Measurements from ENCODE around the gene PHACTR1. TPM values are rescaled to one million over a fixed set of nuclear protein-coding genes. Genes with fewer than 3 reads are reported as not detected.

Gene PHACTR1
- total RNA-seq, 1 experiment from 2014 or later: 0.14 TPM

DNA sequence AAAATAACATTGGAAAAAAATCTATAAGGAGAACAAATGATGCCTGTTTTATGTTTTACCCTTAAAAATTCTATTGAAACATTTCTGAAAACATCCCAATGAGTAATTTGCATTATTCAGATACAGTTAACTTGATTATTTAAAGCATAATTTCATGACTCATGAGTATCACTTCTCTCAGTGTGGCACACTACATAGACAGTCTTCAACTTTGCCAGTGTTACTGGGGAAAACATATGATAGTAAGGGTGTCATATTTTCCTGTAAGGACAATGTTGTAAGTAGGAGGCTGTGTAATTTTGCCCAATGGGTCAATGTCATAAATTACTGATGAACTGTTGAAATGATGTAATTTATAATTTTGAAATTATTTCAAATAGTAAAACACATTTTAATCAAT, 125.5 kb downstream of the PHACTR1 start:
- H3K4me3 ChIP-seq: no peak overlapping the region
- no peaks in the 10 kb centered on the region for H3K36me3 ChIP-seq
- DNase-seq: no peak
- H3K9me3 ChIP-seq (replicated peaks): no peaks in the 10 kb centered on the region
- H3K4me1 ChIP-seq: no peaks in the 10 kb centered on the region
- no peaks in the 10 kb centered on the region for H3K27me3 ChIP-seq
- H3K27ac ChIP-seq: no peak overlapping the region

DNA sequence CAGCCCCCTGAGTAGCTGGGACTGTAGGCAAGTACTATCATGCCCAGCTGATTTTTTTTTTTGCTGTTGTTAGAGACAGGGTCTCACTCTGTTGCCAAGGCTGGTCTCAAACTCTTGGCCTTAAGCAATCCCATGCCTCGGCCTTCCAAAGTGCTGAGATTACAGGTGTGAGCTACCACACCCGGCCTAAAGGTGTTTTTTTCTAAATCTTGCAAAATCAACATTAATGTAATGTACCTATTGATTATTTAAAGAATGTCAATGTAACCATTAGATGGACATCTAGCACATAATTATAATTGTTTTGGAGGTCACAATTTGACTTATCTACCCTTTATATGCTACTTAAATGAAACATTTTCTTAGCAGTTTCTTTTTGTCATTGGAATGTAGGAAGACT, 126.1 kb downstream of the PHACTR1 start:
- DNase-seq: no peak
- Histone ChIP-seq H3K4me3 (no peak overlapping the region), H3K27ac (no peak overlapping the region), H3K4me1 (no peaks in the 10 kb centered on the region), H3K27me3 (no peaks in the 10 kb centered on the region), H3K36me3 (no peaks in the 10 kb centered on the region), H3K9me3 (replicated peaks) (no peaks in the 10 kb centered on the region)

- Histone ChIP-seq H3K4me3 (no peak overlapping the region), H3K4me1 (no peaks in the 10 kb centered on the region), H3K27ac (no peak overlapping the region), H3K36me3 (no peaks in the 10 kb centered on the region), H3K9me3 (replicated peaks) (no peaks in the 10 kb centered on the region), H3K27me3 (no peaks in the 10 kb centered on the region)
- DNase-seq: peak in 1 of 2 experiments; percentile 5
Measured at GRCh38 chr6:12844284-12845223, 128.0 kb downstream of the PHACTR1 start.

- no peaks in the 10 kb centered on the region for H3K9me3 ChIP-seq (replicated peaks)
- no peak overlapping the region for H3K27ac ChIP-seq
- no peaks in the 10 kb centered on the region for H3K27me3 ChIP-seq
- H3K36me3 ChIP-seq: no peaks in the 10 kb centered on the region
- DNase-seq: no peak
- no peak overlapping the region for H3K4me3 ChIP-seq
- H3K4me1 ChIP-seq: no peaks in the 10 kb centered on the region
Measured at GRCh38 chr6:12845224-12846004, 128.8 kb downstream of the PHACTR1 start.

GRCh38 chr6:12848964-12849808, 132.6 kb downstream of the PHACTR1 start:
- no peak for DNase-seq
- H3K27ac ChIP-seq: no peak overlapping the region
- H3K4me1 ChIP-seq: no peaks in the 10 kb centered on the region
- no peaks in the 10 kb centered on the region for H3K36me3 ChIP-seq
- H3K9me3 ChIP-seq (replicated peaks): no peaks in the 10 kb centered on the region
- no peaks in the 10 kb centered on the region for H3K27me3 ChIP-seq
- H3K4me3 ChIP-seq: no peak overlapping the region

GRCh38 chr6:12849809-12850198, 133.2 kb downstream of the PHACTR1 start:
- H3K4me1 ChIP-seq: no peaks in the 10 kb centered on the region
- DNase-seq: no peak
- no peaks in the 10 kb centered on the region for H3K27me3 ChIP-seq

DNA sequence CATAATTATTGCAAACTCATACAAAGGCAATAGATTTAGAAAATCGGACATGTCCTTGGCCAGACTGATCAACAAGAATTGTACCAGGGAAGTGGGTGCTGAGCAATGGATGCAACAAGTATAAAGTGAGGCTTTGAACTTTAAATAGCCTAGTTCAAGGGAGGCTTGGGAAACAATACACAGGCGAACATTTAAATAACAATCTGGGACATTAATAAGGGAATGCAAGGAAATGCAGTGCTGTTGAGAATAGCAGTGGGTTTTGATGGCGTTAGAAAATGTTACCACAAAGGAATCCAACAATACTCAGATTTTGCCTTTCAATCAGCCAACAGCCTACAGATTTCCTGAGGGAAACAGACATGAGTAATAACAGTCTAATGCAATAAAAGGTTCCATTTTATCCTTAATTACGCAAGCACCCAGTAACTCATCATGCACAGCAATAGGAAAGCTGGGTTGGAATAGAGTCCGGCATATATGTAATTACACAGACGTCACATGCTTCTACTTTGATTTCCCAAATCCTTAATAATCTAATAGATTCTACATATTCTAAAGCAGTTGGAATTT, 134.6 kb downstream of the PHACTR1 start:
- H3K4me1 ChIP-seq: no peaks in the 10 kb centered on the region
- H3K27ac ChIP-seq: no peak overlapping the region
- H3K36me3 ChIP-seq: no peaks in the 10 kb centered on the region
- no peaks in the 10 kb centered on the region for H3K27me3 ChIP-seq
- no peaks in the 10 kb centered on the region for H3K9me3 ChIP-seq (replicated peaks)
- no peak for DNase-seq
- no peak overlapping the region for H3K4me3 ChIP-seq

More at GRCh38 chr6:12849809-12850198, 133.2 kb downstream of the PHACTR1 start:
- H3K9me3 ChIP-seq (replicated peaks): no peaks in the 10 kb centered on the region
- no peak overlapping the region for H3K4me3 ChIP-seq
- no peak overlapping the region for H3K27ac ChIP-seq
- no peaks in the 10 kb centered on the region for H3K36me3 ChIP-seq

DNA sequence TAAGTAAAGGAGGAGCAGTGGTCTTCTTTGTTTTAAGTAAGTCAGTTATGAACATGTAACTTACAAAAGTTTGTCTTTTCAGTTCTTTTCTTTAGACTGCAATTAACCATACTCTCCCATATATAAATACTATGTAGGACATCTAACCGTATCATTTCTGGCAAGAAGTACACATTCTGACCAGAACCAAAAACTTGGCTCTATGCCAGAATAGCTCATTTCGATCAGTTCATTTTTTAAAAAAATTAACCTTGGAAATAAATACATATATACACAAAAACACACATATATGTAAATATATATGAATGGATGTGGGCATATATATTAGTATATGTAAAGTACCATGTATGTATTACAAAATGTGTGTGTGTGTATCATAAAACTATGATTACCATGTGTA, 145.0 kb downstream of the PHACTR1 start:
- Histone ChIP-seq H3K9me3 (replicated peaks) (no peaks in the 10 kb centered on the region), H3K27me3 (no peaks in the 10 kb centered on the region), H3K27ac (no peak overlapping the region), H3K4me1 (no peaks in the 10 kb centered on the region), H3K4me3 (no peak overlapping the region), H3K36me3 (no peaks in the 10 kb centered on the region)
- DNase-seq: no peak

DNA sequence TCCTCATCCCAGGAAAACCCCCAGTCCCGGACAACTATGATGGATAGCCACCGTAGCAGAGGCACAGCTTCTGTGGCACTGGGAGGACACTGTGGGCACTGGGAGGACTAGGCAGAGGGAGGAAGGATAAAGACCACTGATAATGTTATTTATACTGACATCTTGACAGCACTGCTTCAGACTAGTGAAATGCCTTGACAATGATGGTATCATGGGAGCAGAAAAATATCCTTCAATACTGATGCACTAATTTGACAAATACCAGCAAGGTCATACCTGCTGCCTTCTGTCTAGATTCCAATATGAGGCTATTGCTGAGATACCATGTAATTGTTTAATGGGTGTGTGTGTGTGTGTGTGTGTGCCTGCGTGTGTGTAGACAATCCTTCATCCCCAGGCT, 148.6 kb downstream of the PHACTR1 start:
- H3K9me3 ChIP-seq (replicated peaks): no peaks in the 10 kb centered on the region
- no peaks in the 10 kb centered on the region for H3K36me3 ChIP-seq
- no peaks in the 10 kb centered on the region for H3K27me3 ChIP-seq

DNA sequence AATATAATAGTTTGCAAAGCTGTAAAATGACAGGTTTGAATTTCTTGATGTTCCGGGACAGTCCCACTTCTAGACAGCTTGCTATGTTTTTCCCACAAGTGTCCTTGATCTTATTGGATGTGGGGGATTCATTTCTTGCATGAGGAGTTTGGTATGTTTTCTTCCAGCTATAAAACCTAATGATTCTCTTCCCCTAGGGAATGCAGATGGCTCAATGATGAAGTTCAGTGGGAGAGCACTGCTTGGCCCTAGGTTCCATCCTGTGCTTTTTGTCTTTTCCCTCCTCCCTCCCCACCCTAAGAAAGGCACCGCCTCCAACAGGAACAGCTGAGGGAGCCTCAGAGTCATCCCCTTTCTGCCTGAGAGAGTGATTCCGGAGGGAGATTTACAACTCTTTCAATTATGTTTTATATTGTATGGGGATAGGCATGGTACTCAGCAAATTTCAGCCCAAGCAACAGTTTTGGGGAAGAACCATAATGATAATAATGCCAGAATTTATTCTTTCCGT, 149.2 kb downstream of the PHACTR1 start:
- Histone ChIP-seq H3K4me1 (no peaks in the 10 kb centered on the region), H3K36me3 (no peaks in the 10 kb centered on the region), H3K27ac (no peak overlapping the region), H3K27me3 (no peaks in the 10 kb centered on the region), H3K4me3 (no peak overlapping the region), H3K9me3 (replicated peaks) (no peaks in the 10 kb centered on the region)
- DNase-seq: no peak

More for the DNA sequence above, 148.6 kb downstream of the PHACTR1 start:
- no peak for DNase-seq
- no peak overlapping the region for H3K27ac ChIP-seq
- no peaks in the 10 kb centered on the region for H3K4me1 ChIP-seq
- H3K4me3 ChIP-seq: no peak overlapping the region

DNA sequence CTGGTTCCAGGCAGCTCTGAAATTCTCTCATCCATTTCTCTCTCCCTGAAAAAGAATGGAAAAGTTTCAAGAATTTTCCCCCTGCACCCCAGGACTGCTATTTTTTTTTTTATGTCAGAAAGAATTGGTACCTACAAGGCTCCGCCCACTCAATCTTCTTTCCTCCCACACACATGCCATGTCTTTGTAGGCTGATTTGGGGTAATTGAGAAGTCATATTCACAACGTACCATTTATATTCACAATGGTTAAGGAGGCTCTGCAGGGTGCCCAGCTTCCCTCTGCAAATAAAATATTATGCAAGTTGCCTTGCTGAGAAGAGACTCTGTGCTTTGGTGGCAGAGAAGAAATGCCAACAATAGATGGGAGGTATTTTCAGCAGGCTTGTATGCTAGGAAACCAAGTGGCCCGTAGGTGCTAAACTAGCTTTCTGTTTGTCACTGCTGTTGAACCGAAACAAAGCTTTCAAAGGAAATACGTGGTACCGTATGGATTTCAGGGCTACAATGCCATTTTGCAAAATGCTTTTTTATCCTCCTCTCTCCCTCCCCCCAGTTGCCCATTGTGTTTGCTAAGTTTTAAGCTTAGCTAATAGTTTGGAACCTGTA, 150.0 kb downstream of the PHACTR1 start:
- no peak for DNase-seq
- no peaks in the 10 kb centered on the region for H3K36me3 ChIP-seq
- H3K9me3 ChIP-seq (replicated peaks): no peaks in the 10 kb centered on the region
- no peak overlapping the region for H3K4me3 ChIP-seq
- no peak overlapping the region for H3K27ac ChIP-seq
- H3K4me1 ChIP-seq: no peaks in the 10 kb centered on the region
- no peaks in the 10 kb centered on the region for H3K27me3 ChIP-seq

DNA sequence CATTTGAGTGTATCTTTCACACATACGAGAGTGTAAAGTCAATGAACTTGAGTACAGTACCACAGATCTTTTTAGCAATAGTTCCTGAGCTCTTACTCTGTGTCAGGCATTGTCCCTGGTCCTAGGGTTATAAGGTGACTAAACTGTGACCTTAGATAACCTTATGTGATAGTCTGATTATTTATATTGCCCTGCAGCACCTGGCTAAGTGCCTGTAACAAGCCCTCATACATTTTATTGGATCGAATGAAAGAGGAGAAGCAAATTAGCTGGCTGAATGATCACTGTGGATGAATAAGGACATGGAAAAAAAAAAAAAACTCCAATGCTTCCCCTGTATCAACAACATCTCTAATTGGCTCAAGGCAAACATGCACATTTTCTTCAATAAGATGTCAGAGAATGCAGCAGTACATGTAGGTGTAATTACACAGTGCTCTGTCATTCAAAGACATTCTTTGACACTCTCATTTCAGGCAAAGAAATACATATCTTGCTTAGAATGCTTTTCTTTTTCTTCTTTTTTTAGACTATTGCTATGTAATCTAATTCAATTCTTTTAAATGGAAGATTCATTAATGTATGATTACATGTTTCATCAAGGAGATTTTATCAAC, 153.4 kb downstream of the PHACTR1 start:
- Histone ChIP-seq H3K4me1 (no peaks in the 10 kb centered on the region), H3K9me3 (replicated peaks) (no peaks in the 10 kb centered on the region), H3K27ac (no peak overlapping the region), H3K27me3 (no peaks in the 10 kb centered on the region), H3K36me3 (no peaks in the 10 kb centered on the region), H3K4me3 (no peak overlapping the region)
- DNase-seq: no peak

DNA sequence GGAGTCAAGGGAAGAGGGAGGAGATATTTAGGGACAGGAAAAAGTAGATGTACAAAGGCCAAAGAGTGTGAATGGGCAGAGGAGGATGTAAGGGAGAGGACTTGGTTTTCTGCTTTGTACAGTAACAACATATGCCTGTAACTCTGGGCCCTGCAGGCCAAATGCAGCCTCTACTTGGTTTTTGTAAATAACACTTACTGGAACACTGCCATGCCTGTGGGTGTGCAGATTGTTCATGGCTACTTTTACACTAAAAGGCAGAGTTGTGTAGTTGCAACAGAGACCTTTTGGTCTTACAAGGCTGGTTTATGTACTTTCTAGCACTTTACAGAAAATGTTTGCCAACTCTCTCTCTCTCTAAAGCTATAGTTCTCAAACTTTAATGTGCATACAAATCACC, 157.1 kb downstream of the PHACTR1 start:
- H3K9me3 ChIP-seq (replicated peaks): no peaks in the 10 kb centered on the region
- no peaks in the 10 kb centered on the region for H3K36me3 ChIP-seq
- H3K4me1 ChIP-seq: no peaks in the 10 kb centered on the region
- H3K27ac ChIP-seq: no peak overlapping the region
- no peak overlapping the region for H3K4me3 ChIP-seq
- no peaks in the 10 kb centered on the region for H3K27me3 ChIP-seq
- DNase-seq: no peak

Data from SJCRH30 (cell line).